Activated T-cell treated with anti-CD3 and anti-CD28 coated beads for 24 hours (primary cell): ENCODE results near the gene ZNF710.

ENCODE experiments used
- DNase-seq: peaks from one replicate; pipeline ENCODE4 v3.0.0-alpha.2; 2020; ENCODE audit warnings: low read depth

ZNF710 gene

GRCh38 chr15:90038632-90039095 is 37.5 kb downstream of the ZNF710 start:
- DNase-seq: no peak

DNA sequence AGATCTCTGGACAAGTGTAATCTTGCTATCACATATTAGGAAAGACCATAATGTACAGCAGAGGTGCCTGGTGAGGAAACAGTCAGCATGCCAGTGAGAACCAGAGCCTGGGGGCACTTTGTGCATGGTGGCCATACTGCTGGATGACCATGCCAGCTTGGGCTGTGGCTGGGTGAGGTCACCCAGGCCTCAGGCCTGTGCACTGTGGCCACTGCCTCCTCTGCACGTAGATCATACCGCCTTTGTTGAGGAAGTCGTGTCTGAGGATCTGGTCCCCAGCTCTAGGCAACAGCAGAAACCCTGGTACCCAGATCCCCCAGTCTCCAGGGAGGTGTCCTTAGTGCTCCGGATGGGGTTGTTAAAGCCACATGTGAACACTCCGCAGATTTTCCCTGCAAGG is 38.9 kb downstream of the ZNF710 start:
- no peak for DNase-seq

DNA sequence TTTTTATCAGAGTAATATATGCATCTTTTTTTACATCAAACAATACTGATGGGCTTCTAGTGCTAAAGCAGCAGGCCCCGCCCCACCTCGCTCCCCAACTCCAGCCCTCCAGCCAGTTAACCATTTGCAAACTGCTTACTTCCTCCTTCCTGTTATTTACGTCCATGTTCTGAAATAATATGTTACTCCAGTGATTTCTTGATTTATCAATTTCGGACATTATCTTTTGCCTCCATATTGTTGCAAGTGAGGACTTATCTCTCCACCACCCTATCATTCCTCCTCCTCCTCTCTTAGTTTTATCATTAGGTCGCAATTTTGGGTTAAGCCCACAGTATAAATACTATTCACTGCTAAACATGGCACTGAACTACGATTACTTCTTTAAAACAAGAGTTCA is 39.5 kb downstream of the ZNF710 start:
- no peak for DNase-seq

- DNase-seq: no peak
Observed at GRCh38 chr15:90042356-90042755, 41.2 kb downstream of the ZNF710 start.

DNA sequence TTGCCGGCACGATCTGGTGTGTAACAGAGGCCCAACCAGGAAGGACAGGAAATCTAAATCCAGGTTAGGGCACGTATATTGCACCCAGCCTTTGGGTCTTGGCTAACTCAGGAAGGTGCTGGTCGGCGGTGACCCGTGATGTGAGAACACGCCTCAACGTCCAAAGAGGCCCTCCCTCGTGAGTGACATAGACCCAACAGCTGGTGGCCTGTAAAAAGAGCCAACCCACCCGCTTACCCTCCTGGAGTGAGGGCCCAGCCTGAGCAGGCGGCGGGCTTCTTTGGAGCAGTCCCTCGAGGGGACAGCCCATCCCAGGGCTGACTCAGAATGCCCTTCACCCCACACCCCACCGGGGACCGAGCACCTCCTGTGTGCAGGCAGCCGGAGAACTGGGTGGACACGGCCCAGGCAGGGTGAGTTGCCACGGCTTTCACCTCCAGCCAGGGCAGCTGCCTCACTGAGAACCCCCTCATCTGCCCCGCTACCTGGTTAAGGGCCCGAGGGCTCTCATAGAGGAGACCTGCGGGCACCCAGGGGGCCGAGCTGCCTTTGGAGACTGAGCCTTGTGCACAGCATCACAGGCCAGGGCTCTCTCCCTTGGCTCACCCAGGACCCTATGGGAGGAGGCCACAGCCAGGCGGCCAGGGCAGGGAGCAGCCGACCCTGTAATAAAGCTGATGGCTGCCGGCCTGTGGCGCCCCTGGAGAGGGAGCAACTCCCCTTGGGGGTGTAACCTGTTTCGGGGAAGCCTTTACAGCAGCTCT is 41.8 kb downstream of the ZNF710 start:
- no peak for DNase-seq

- no peak for DNase-seq
Observed at GRCh38 chr15:90043530-90044010, 42.4 kb downstream of the ZNF710 start.

GRCh38 chr15:90044191-90044590 is 43.1 kb downstream of the ZNF710 start:
- DNase-seq: no peak

- no peak for DNase-seq
Observed at GRCh38 chr15:90044916-90045371, 43.8 kb downstream of the ZNF710 start.

- DNase-seq: no peak
Observed at GRCh38 chr15:90046289-90046688, 45.2 kb downstream of the ZNF710 start.

DNA sequence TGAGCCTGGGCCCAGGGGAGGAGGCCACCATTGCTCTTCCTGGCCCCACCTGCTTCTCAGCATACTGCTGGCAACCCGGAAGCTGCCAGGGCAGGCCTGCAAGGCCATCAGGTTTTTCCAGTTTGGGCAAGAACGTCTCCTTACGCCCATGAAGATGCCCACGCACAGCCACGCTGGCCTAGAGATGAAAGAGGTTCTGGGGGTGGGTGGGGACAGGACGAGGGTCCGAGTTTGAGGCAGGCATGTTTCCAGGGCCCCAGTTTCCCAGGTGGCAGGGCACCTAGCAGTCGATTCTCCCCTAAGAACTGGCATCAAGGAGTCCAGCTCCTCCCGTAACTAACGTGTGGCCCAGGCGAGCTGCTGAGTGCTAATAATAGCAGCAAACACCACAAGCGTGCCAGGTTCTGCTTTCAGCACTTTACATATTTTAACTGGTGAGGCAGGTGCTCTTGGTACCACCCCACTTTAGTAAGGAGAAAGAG is 45.8 kb downstream of the ZNF710 start:
- no peak for DNase-seq

GRCh38 chr15:90047956-90048575 is 46.9 kb downstream of the ZNF710 start:
- DNase-seq: no peak

DNA sequence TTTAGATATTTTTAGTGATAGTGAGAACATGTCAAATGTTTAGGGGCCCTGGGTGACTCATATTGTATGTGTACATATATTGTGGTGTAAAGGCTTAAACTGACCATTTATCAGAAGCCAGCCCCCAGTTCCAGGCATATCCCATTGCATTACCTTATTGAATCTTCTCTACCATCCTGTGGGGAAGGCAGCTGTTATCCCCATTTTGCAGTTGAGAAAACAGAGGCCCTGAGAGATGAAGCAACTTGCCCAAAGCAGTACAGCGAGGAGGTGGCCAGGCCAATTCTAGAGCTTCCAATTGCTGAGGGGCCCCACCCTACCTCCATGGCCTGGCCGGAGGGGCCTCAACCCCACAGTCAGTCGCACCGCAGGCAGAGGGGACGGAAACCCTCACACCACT is 47.9 kb downstream of the ZNF710 start:
- no peak for DNase-seq

GRCh38 chr15:90049666-90050604 is 48.8 kb downstream of the ZNF710 start:
- DNase-seq: no peak

DNA sequence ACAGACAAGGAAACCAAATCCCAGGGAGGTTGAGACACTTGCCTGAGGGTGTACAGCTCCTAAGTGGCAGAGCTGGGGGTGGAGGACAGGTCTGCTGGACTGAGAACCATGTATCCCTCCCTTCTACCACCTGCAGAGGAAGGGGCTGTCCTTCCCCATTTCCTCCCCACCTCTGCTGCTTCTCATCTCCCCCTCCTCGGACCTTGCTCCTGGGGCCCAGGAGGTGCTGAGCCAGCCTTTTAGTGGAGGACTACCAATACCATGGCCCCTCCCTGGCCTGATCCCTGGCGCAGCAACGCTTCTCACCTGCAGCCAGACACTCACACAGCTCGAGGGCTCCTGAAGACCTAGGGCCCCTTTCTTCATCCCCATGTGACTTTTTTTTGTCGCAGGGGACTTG is 50.8 kb downstream of the ZNF710 start:
- no peak for DNase-seq

DNA sequence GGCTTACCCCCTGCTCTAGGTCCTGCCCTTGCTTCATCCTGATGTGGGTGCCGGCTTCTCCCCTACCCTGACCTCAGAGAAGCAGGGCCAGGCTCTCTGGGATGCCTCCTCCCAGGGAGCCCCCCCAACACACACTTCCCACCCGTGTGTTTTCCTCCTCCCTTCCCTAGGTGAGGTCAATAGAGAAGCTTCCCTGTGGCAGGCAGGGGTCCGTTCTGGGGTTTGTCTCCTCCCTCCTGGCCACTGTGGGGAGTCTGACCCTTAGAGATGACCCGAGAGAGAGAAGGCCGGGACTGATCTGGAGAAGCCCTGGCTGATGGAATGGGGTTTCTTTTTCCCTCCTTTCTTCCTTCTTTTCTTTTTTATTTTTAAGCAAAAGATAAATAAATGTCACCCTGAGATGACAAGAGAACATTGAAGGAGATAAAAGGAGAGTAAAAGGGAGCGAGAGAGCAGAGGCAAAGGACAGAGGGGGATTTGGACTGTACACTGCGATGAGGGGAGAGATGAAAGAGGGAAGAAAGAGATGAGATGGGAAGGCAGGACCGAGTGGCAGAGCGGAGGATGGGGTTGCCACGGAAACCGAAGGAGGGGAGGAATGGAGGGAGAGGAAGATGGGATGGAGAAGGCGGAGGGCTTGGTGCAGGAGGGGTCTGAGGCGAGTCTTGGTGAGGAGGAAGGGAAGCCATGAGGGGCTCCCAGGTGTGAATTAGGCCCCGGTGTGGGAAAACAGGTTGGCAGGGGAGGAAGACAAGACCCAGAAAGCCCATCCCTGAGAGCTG is 52.8 kb downstream of the ZNF710 start:
- DNase-seq: no peak

GRCh38 chr15:90054618-90055097 is 53.5 kb downstream of the ZNF710 start:
- DNase-seq: no peak

DNA sequence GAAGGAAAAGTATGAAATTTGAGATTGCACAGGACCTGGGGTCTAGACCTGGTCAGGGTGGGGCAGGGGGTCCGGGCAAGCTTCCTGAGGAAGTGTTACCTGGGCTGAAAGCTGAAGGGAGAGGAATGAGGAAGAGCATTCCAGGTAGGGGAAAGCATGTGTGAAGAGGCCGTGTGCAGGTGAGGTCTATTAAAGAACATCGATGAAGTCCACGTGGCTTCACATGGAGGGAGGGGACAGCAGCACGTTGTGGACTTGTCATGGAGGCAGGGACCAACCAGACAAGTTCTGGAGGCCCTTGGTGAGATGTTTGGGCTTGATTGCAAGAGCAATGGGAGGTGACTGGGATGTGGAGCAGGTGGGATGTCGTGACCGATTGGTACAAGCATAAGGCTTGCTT is 54.1 kb downstream of the ZNF710 start:
- DNase-seq: no peak

DNA sequence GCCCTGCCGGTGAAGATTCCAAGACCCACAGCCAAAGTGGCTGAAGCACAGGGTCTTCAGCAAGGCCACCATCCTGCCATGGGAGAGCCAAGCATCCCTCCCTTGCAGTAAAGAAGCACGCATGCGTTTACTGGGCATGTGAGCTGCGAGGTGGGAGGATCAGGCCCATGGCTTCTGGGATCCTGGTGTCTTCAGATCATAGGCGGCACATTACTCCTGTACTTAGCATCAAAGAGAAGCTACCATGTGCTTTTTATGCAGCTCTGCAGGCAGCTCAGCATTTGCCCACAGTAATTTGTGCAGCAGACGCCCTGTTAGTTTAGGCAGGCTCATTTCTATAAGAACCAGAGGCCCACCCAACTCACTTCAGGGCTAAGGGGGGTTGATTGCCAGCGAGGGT is 55.4 kb downstream of the ZNF710 start:
- no peak for DNase-seq

- no peak for DNase-seq
Observed at GRCh38 chr15:90058308-90058707, 57.2 kb downstream of the ZNF710 start.

GRCh38 chr15:90058775-90059174 is 57.7 kb downstream of the ZNF710 start:
- DNase-seq: no peak
